ENCODE data around the gene CX3CR1.
"Not testable (repeated sequence)": the region's sequence is repeated elsewhere in the genome, so short reads cannot be mapped to it uniquely, and the experiment has no call there.

CX3CR1 gene

DNA sequence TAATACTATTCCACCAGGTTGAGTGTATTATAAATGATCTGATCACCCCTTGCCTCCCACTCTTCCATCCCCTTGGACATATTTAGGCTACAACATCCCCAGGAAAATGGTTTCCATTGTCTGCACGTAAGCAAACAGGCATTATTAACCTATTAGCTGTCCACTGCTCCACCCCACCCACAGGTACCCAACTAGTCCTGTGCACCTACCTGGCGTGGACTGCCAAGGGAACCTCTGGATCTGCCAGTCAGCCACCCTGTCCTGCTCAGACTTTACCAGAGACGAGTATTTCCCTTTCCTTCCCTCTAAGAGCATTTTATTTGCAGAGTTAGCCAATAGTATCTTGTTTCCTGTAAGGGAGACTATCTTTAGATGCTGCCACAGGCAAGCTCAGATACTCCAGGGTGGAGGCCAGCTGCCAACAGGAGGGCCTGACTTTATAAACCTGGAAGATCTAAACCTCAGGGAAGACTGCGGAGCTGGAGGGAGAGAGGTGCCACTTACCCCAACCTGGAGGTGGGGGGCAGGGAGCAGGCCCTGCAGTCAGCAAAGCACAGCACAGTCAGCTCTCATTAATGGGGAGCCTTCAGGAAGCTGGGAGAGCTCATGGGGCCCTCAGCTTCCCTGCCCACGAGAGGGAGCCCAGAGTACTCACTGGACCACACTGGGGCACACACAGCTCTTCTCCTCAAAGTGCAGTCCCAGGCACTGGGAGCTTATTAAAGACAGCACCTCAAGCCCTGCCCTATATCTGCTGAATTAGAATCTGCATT lies at the start of gene CX3CR1:
Gene CX3CR1, minus strand, starts transcription at position 292 of the 773 bp plus-strand sequence. CDS start 13,527 bp downstream, outside the sequence.
- no peak for DNase-seq (ENCODE audit: low read depth in 2 of 2)

GRCh38 chr3:39329493-39329892 lies 49.7 kb upstream of the CX3CR1 start, which contains the start of gene CCR8:
Gene CCR8 (plus strand): TSS chr3:39329709. CDS start chr3:39332332, 2,623 bp downstream.
- DNase-seq (ENCODE audit: low read depth in 2 of 2), result no peak

DNA sequence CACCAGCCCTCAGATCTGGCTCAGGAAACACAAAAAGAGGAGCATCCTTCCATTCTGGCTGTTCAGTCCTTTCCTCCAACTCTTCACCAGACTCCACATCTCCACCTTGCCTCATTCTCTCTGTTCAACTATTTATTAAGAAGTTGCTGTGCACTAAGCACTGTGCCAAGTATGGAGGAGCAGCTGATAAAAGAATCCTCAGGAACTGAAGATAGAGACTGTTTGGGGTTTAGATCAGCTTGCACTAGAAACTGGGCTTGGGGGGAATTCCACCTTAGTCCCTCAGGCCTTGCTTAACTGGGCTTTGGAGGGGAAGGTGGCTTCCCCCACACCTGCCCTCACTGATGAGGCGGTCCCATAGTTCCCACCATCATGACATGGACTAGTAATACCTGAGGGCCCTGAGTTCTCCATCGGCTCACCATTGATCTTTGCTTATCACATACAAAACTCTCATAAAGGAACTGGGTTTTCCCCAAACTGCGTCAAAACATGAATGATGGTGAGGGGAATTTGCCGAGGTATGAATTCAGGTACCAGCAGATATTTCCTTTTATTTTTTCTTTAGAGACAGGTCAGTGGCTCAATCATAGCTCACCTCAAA lies 48.0 kb upstream of the CX3CR1 start:
- no peak for DNase-seq (ENCODE audit: low read depth in 2 of 2)

DNA sequence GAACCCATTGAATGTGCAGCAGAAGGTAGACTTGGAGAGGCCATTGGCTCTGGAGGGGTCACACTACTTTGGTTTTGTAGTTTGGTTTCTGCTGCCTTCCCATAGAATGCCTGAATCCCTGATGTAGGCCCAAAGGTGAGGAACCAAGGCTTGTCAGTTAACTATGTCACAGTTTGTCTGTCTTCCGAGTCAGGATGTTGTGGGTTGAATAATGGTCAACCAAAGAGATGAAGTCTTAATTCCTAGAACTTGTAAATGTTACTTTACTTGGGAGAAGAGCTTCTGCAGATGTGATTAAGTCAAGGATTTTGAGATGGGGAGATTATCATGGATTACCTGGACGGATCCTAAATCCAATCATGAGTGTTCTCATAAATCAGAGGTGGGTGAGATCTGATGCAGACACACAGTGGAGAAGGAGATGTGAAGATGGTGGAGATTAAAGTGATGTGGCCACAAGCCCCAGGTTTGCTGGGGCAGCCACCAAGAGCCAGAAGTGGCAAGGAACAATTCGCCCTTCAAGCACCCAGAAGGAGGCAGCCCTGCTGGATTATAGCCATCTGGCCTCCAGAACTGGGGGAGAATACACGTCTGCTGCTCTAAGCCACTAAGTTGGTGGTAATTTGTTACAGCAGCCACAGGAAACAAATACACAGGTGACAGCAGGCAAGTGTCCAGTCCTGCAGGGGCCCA lies 47.4 kb upstream of the CX3CR1 start:
- DNase-seq (ENCODE audit: low read depth in 2 of 2), result no peak

GRCh38 chr3:39325236-39325635 lies 45.4 kb upstream of the CX3CR1 start:
- no peak for DNase-seq (ENCODE audit: low read depth in 2 of 2)

- DNase-seq (ENCODE audit: low read depth in 2 of 2), result no peak
These were observed 43.7 kb upstream of the CX3CR1 start for GRCh38 chr3:39323494-39323893.

- DNase-seq (ENCODE audit: low read depth in 2 of 2), result no peak
These were observed 43.1 kb upstream of the CX3CR1 start for GRCh38 chr3:39322936-39323335.

DNA sequence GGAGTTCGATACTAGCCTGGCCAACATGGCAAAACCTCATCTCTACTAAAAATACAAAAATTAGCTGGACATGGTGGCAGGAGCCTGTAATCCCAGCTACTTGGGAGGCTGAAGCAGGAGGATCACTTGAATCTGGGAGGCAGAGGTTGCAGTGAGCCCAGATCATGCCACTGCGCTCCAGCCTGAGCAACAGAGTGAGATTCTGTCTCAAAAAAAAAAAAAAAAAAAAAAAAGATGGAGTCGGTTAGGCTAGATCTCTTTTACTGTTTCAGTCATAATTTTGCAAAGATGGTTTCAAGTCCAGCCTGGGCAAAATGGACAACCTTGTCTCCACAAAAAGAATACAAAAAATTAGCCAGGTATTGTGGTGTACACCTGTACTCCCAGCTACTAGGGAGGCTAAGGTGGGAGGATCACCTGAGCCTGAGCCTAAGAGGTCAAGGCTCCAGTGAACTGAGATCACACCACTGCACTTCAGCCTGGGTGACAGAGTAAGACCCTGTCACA lies 42.4 kb upstream of the CX3CR1 start:
- not testable (repeated sequence) for DNase-seq (ENCODE audit: low read depth in 2 of 2)

DNA sequence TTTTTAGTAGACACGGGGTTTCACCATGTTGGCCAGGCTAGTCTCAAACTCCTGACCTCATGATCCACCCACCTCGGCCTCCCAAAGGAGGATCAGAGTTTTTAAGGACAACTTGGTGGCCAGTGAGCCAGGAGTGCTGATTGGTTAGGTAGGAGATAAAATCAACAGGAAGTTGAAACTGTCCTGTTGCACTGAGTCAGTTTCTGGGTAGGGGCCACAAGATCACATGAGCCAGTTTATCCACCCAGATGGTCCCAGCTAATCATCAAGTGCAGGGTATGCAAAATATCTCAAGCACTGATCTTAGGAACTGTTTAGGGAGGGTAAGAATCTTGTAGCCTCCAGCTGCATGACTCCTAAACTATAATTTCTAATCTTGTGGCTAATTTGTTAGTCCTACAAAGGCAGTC lies 41.7 kb upstream of the CX3CR1 start:
- not testable (repeated sequence) for DNase-seq (ENCODE audit: low read depth in 2 of 2)

- DNase-seq (ENCODE audit: low read depth in 2 of 2), result no peak
These were observed 39.4 kb upstream of the CX3CR1 start for GRCh38 chr3:39319249-39319648.

DNA sequence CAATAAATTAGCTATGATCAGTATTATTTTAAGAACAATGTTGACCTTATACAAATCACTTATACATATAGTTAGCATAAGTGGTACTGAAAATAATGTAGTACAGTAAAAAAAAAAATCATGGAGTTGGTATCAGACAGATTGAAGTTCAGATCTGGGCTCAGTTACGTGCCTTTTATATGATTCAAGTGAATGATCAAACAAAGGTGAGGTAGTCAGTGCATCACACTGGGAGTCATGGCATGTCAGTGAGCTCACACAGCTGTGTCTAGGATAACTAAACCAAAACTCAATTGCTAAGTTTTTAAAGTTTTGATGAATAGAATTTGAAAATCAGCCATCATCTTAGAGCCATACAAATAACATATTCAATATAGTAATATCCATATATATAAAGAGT lies 38.5 kb upstream of the CX3CR1 start:
- DNase-seq (ENCODE audit: low read depth in 2 of 2), result no peak

- no peak for DNase-seq (ENCODE audit: low read depth in 2 of 2)
These were observed 37.8 kb upstream of the CX3CR1 start for GRCh38 chr3:39317571-39318169.

DNA sequence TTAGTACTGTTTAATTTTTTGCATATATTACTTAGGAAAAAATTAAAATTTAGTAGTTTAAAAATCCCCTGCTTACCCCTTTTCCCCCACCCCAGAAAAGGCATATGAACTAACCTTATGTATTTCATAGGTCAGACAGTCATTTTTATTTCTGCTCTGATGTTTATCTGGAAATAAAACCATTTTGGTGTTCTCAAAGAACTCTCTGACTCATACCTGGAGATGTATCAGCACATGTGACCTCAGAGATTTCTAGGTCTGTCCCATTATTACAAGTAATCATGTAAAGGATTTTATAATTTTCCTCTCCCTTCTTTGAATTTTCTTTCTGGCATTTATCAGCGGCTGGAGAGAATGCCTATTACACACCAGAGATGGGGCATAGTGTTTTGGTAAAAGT lies 35.6 kb upstream of the CX3CR1 start:
- DNase-seq (ENCODE audit: low read depth in 2 of 2), result no peak

GRCh38 chr3:39313289-39313688 lies 33.5 kb upstream of the CX3CR1 start:
- DNase-seq (ENCODE audit: low read depth in 2 of 2), result no peak

- DNase-seq (ENCODE audit: low read depth in 2 of 2), result no peak
These were observed 22.3 kb upstream of the CX3CR1 start for GRCh38 chr3:39302178-39302577.

DNA sequence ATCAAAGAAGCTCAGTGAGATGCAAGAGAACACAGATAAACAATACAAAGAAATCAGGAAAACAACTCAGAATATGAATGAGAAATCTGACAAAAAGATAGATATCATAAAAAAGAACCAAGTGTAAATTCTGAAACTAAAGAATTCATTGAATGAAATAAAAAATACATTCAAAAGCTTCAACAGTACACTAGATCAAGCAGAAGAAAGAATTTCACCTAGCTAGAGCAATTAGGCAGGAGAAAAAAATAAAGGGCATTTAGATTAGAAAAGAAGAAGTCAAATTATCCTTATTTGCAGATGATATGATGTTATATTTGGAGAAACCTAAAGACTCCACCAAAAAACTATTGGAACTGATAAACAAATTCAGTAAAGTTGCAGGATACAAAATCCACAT lies 19.4 kb upstream of the CX3CR1 start:
- no peak for DNase-seq (ENCODE audit: low read depth in 2 of 2)

DNA sequence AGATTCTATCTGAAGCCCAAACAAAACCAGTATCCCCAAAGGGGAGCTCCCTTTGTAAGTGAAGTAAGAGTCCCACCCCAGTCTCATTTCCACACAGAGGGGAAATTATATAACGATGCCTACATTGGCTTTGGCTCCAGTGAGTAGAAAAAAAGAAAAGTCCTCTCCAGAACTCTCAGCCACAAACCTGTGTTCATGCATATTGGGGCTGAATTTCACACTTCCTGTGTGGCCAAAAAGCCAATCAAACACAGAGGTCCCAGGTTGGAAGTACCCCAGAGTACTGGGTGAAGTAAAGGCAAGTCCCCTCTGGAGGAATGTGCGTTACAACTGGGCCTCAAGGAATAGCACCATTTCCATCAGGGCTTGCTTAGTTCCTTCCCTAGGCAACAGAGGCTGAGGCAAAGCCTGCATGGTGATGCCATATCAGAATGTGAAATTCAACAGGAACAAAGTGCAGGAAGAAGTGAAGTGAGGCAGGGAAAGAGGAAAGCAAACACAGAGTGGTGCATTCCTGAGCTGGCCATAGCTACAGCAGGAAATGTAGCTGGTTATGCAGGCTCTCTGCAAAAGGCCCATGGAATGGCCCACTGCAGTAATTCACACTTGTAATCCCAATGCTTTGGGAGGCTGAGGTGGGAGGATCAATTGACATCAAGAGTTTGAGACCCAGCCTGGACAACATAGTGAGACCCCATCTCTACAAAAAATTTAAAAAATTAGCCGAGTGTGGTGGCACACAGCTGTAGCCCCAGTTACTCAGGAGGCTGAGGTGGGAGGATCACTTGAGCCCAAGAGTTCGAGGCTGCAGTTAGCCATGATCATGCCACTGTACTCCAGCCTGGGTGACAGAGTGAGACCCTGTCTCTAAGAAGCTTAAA lies 16.6 kb upstream of the CX3CR1 start:
- no peak for DNase-seq (ENCODE audit: low read depth in 2 of 2)

DNA sequence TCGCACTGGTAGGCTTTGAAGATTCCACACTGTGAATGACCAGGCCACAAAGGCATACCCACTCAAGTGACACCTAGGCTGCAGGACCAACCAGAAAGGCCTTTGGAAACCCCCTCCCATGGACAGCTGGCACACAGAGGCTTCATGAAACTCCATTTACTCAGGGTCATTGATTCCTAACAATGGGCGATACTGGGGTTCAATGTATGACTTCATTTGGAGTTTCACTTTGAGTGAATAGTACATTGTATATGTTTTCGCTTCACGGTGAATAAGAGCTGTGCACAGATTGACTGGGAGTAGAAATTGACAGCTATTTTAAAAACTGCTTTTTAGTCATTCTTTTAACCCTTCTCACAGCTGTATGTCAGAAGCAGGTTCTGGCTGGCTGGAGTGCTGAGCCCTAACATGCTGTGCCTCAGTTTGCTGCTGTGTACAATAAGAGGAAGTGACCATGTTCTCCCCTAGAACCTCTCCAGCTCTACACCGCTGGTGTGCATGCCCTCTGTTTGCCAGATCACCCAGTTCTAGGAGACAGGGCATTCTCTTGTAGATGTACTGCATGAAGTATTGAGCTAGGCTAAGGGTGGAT lies 15.4 kb upstream of the CX3CR1 start:
- DNase-seq (ENCODE audit: low read depth in 2 of 2), result no peak

DNA sequence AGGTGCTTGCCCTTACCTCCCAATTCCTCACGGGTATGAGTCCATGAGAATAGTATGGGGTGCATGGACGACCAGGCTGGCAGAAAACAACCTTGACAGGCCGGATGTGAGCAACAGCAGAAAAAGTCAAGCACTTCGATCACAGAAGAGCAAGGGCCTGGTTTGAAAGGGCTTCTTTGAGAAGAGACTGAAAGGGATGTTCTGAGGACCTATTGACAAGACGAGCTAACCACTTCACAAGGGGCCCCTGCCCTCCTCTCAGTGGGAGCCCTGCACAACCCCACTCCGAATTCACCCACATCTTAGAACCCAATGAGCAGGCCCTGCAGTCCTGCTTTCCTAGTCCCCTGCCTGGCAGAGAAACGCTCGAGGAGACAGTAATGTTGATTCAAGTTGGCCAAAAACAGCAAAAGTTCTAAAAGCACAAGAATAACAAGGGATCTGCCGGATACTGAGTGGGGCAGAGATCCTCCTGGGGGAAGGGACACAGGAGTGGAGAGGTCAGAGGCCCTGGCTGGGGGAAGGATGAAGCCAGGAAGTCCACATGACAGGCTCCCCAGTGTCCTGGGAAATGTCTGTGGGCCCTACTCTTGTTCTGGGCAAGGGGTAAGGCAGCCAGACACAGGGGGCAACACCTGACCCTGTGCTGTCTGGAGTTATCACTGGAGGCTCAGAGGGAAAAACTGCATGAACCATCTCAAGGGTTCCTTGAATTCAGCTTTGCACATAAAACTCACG lies 14.8 kb upstream of the CX3CR1 start:
- DNase-seq (ENCODE audit: low read depth in 2 of 2), result no peak

- no peak for DNase-seq (ENCODE audit: low read depth in 2 of 2)
These were observed 13.1 kb upstream of the CX3CR1 start for GRCh38 chr3:39292961-39293360.

Measured in stimulated activated CD4-positive, alpha-beta T cell treated with anti-CD3 and anti-CD28 coated beads, Interleukin-1b, Interleukin-23, amount 100 ng/mL, for 4 hours (primary cell).